GM12873 (cell line): Measurements from ENCODE around the gene PRKAG2.

ENCODE experiments used
- TF ChIP-seq, protein P1 (sequence below): IDR thresholded peaks from 2 replicates; pipeline ENCODE4 v1.5.1; 2012; ENCODE audit warnings: low read depth, mild to moderate bottlenecking, moderate library complexity, low read length, control low read depth; ENCODE audit not compliant: insufficient read depth; ENCODE audit errors: missing control alignments

Gene PRKAG2

DNA sequence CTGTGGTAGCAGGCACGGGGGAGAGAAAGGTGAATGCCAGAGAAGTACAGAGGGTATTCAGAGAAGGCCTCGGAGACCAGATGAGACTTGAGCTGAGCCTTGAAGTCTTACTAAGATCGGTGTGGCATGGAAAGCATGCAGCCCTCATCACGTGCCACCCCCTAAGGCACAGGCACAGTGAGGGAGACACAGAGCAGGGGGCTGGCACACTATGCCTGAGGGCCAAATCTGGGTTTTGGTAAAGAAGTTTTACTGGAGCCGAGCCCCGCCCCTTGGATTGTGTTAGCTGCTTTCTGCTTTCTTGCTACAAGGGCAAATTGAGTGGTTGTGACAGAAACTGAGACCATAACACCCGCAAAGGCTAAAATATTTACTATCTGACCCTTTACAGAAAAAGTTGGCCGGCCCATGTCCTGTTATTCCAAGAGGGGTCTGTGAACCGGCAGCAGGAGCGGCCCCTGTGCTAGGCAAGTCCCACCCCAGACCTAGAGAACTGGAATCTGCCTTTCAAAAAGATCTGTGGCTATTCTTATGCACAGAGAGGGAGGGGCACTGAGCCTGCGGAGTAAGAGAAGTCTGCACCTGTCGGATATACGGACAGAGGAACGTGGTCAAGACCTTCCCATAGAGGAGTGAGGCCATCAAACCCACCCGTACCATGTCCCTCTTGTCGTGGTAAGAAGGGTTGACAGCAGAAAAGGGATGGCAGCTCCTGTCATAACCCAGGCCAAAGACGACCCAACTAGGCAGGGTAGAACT, 247.9 kb downstream of the PRKAG2 start:
- TF ChIP-seq, protein P1, sequence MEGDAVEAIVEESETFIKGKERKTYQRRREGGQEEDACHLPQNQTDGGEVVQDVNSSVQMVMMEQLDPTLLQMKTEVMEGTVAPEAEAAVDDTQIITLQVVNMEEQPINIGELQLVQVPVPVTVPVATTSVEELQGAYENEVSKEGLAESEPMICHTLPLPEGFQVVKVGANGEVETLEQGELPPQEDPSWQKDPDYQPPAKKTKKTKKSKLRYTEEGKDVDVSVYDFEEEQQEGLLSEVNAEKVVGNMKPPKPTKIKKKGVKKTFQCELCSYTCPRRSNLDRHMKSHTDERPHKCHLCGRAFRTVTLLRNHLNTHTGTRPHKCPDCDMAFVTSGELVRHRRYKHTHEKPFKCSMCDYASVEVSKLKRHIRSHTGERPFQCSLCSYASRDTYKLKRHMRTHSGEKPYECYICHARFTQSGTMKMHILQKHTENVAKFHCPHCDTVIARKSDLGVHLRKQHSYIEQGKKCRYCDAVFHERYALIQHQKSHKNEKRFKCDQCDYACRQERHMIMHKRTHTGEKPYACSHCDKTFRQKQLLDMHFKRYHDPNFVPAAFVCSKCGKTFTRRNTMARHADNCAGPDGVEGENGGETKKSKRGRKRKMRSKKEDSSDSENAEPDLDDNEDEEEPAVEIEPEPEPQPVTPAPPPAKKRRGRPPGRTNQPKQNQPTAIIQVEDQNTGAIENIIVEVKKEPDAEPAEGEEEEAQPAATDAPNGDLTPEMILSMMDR, result no peak

DNA sequence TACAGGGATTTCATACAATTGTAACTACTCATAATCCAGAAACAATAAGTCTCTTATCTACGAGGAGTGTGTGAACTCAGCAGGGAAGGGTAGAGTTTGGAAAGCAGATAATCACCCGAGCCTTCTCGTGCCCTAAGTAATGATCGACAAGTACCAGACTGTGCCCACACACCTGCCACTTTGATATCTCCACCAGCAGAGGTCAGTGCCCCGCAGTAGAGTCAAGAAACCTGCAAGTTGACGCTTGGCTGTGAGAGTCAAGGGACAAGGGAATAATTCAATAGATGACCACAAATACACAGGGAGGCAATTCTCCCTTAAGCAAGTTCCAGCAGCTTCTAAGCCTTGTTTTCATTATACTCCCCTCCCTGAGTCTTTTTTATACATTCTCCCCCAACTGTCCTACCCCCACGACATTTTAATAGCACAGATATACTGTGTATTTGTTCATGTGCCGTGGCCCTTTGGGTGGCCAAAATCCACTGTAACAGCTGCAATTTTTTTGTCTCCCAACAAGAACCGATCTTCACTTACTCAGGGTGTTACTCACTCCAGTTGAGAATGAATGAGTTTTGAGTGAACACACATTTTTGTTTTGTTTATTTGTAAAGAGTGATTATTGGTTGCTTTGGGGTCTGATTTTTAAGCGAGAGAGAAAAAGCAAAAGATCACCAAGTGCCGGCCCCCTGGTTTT, 250.3 kb downstream of the PRKAG2 start:
- TF ChIP-seq, protein P1, result peak; percentile 30

DNA sequence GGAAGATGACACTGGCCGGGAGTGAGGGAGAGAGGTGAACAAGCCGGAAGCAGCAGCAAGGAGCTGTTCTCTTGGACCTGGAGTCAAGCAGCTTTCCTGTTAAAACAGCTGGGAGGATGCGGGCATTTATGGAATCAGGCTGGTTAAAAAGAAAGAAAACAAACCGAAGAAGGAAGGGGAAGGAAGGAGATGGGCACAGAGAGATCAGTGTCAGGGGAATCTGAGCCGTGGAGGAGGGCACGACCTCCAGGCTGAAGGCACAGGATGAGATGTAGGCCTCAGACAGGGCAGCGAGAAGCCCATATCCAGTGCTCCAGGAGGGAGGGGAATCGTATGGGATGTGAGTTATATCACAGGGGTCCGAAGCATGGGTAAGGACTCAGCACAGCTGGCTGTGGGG, 251.3 kb downstream of the PRKAG2 start:
- TF ChIP-seq, protein P1, result no peak

DNA sequence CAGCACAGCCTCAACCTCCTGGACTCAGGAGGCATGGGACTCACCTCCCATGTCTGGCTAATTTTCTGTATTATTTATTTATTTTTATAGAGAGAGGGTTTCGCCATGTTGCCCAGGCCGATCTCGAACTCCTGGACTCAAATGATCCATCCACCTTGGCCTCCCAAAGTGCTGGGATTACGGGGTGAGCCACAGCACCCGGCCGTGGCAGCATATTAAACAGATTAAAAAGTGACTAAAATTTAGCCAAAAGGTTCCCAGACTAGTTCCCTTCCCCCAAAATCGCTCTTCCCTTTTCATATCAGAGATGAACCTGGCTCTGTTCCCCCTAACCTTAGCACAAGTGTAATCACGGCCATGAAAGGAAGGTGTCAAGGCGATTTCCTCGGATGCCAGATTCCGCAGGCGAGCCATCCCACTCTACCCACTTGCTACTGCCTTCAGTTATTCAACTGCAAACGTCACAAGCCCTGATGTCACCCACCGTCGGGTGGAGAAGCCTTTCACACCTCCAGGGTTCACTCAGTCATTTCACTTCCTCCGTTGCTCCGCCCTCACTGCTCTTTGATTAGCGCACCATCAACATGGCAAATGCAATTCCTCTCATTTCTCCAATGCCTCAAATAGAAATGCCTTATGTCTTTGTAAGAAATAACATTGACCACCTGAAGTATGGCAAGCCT, 252.5 kb downstream of the PRKAG2 start:
- TF ChIP-seq, protein P1, result no peak

DNA sequence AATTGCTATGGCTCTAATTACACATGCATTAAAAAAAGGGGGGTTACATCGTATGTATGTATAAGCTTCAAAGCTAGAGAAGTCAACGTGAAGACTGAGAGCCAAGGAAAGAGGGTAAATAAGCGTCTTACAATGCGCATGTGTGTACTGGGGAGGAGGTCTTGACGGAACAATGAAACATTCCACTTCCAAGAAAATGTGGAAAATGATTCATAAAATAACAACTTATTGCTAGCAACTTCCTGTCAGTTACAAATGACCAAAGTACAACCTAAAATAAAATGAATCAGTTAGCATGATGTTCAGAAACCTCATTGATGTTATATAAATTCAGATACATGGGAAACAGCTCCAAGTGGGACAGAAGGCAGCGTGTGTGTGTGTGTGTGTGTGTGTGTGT, 253.1 kb downstream of the PRKAG2 start:
- TF ChIP-seq, protein P1, result no peak

DNA sequence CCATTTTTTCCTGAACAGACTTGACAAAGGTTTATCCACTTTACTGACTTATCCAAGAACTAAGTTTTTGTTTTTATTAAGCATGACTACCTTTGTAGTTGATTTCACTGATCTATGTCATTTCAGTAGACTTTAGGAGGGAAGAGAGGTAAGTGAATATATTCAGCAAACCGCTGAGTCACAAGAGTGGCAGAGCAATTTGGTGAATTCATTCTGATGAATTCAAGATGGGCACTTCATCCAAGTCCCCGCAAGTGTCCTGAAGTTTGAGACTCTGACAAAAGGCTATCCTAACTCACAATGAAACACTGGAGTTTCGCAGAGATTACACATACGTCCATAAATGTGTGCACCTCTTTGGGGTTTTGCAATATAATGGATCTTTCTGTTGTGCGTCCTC, 255.0 kb downstream of the PRKAG2 start:
- TF ChIP-seq, protein P1, result no peak

DNA sequence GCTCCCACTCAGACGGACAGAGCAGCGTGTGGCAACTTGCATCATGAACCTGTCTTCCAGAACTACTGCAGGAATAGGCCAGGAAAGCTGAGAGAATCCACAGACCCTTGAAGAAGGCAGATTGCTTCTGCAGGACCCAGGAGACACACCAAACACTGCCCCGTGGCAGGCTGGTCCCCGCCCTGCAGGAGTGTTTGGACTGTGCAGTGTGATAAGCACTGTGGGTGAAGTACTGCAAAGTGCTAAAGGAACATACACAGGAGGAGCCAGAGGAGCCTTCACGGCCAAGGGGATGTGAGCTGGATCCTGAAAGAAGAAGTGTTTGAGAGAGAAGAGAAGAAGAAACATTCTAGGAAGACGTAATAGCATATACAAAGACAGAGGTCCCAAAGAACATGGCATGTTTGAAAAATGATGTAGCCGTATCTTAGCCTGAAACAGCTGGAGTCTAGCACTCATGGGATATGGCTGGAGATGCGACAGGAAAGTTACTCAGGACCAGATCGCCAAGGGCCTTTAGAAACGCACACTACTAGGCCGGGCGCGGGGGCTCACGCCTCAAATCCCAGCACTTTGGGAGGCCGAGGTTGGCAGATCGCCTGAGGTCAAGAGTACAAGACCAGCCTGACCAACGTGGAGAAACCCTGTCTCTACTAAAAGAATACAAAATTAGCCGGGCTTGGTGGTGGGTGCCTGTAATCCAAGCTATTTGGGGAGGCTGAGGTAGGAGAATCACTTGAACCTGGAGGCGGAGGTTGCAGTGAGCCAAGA, 260.3 kb downstream of the PRKAG2 start:
- TF ChIP-seq, protein P1, result no peak
